Astrocyte of the cerebellum (primary cell): Measurements from ENCODE around the gene B4GALNT2.
A peak's percentile ranks its signal among the peaks of the same experiment; 100 is the strongest.
"Not testable (repeated sequence)": the region's sequence is repeated elsewhere in the genome, so short reads cannot be mapped to it uniquely, and the experiment has no call there.

ENCODE experiments used
- DNase-seq: peaks from one replicate; pipeline ENCODE4 v3.0.0-alpha.2; 2011; ENCODE audit warnings: low read depth
- H3K4me3 ChIP-seq: 2 replicates; pipeline ENCODE4 v1.5.1; 2011; ENCODE audit warnings: mild to moderate bottlenecking, low read depth, low read length, moderate library complexity
- CTCF ChIP-seq: IDR thresholded peaks from 2 replicates; pipeline ENCODE4 v1.5.1; 2012; ENCODE audit warnings: low read length, low read depth, moderate library complexity, mild to moderate bottlenecking; ENCODE audit errors: missing control alignments
- in situ Hi-C: cut with HindIII; loops from 2 replicates; pipeline ENCODE4 v1.10.0; 2017; ENCODE audit warnings: low sequenced_read_pairs

Gene B4GALNT2

GRCh38 chr17:49180303-49180702 lies 47.7 kb downstream of the B4GALNT2 start:
- no peak overlapping the region for H3K4me3 ChIP-seq
- peak; percentile 11 for DNase-seq
- in situ Hi-C loops = no loop called here
- peak; percentile 74 for TF ChIP-seq CTCF

- DNase-seq = no peak
- in situ Hi-C loops = no loop called here
- no peak for TF ChIP-seq CTCF
- no peak overlapping the region for H3K4me3 ChIP-seq
Measured at GRCh38 chr17:49180998-49181635, 48.5 kb downstream of the B4GALNT2 start.

GRCh38 chr17:49183341-49183740 lies 50.8 kb downstream of the B4GALNT2 start:
- no peak for TF ChIP-seq CTCF
- H3K4me3 ChIP-seq = no peak overlapping the region
- in situ Hi-C loops = no loop called here
- no peak for DNase-seq

GRCh38 chr17:49183801-49184200 lies 51.2 kb downstream of the B4GALNT2 start:
- in situ Hi-C loops = no loop called here
- DNase-seq = no peak
- no peak for TF ChIP-seq CTCF
- no peak overlapping the region for H3K4me3 ChIP-seq

GRCh38 chr17:49184522-49184921 lies 52.0 kb downstream of the B4GALNT2 start:
- DNase-seq, in situ Hi-C loops, H3K4me3 ChIP-seq: not testable (repeated sequence)

- DNase-seq, in situ Hi-C loops, H3K4me3 ChIP-seq: not testable (repeated sequence)
Measured at GRCh38 chr17:49185381-49185780, 52.8 kb downstream of the B4GALNT2 start.

GRCh38 chr17:49187301-49187700 lies 54.7 kb downstream of the B4GALNT2 start:
- no peak overlapping the region for H3K4me3 ChIP-seq
- in situ Hi-C loops = no loop called here
- no peak for TF ChIP-seq CTCF
- no peak for DNase-seq

GRCh38 chr17:49190932-49191331 lies 58.4 kb downstream of the B4GALNT2 start:
- in situ Hi-C loops = no loop called here

More at GRCh38 chr17:49190932-49191331, 58.4 kb downstream of the B4GALNT2 start:
- TF ChIP-seq CTCF = no peak
- H3K4me3 ChIP-seq = no peak overlapping the region
- no peak for DNase-seq
